ENCODE data around the gene GAR1.
"Not testable (repeated sequence)": the region's sequence is repeated elsewhere in the genome, so short reads cannot be mapped to it uniquely, and the experiment has no call there.

GAR1 gene

DNA sequence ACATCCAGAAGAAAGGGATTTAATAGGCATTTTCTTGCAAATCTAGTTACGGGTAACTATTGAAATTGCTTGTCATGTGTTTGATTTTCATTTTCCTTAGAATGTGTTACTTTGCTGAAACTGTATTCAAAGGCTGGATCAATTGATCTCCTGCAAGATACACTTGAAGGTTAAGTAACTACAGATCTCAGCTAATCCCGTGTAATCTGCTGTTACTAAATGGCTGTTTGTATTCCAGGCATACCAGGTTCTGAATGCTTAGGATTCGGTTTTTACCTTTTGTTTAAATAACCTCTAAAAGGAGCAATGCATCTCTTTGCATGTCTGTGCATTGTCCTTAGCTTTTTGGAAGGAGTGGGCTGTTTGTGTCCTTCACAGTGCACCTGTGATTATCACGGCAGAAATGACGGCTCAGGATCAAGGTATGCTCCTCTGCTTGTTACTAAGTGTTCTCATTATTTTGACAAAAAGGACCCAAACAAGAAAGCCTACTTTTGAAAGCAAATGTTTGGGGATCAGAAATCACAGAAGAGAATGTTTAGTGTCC, 32.4 kb downstream of the GAR1 start, which contains the start of gene LRIT3:
Gene LRIT3, plus strand, starts transcription at position 212 of the 547 bp plus-strand sequence. Its CDS starts 95 bp downstream, at position 307.
- no peak for DNase-seq

DNA sequence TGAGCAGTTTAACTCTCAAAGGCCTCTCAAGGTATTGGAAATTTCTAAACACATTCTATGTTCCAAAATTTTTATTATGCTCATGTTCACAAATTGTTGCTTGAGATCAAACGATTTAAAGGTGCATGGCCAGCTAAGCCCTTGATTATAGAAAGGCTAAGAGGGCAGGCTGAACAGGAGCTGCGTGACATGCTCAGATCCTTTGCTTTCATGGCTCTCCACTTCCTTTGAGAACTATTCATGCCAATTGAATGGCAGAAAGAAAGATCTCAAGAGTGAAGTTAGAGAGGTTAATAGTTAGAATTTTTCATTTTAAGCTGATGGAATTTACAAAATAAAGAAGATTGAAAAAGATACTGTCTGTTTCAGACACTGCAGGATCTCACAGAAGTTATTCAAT, 32.9 kb downstream of the GAR1 start:
- no peak for DNase-seq

DNA sequence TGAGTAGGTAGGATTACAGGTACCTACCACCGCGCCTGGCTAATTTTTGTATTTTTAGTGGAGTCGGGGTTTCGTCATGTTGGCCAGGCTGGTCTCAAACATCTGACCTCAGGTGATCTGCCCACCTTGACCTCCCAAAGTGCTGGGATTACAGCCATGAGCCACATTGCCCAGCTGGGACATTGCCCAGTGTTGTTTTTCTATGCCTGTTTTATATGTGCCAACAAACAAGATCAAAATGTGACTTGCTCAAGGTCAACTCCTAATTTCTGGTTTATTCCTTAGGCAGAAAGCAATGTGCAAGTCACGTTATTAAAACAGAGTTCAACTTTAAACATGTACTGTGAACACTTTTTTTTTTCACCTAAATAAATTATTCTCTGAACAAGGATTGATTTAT, 35.0 kb downstream of the GAR1 start:
- DNase-seq: no peak

GRCh38 chr4:109859426-109860300, 44.1 kb downstream of the GAR1 start:
- DNase-seq: not testable (repeated sequence)

DNA sequence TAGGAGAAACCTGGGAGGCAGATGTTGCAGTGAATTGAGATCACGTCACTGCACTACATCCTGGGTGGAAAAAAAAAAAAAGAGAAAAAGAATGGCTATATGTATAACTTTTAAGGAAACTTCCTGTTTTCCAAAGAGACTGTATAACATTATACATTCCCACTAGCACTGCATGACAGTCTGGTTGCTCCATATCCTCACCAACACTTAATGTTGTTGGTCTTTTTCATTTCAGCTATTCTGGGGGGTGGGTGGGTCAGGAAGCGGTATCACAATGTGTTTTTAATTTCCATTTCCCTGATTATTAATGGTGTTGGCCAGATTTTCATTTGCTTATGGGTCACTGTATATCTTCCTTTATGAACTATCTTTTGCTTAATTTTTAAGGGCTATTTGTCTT, 45.7 kb downstream of the GAR1 start:
- DNase-seq: no peak

- DNase-seq: no peak
These were observed 46.5 kb downstream of the GAR1 start for GRCh38 chr4:109861916-109862511.

- no peak for DNase-seq
These were observed 48.6 kb downstream of the GAR1 start for GRCh38 chr4:109864134-109864533.

DNA sequence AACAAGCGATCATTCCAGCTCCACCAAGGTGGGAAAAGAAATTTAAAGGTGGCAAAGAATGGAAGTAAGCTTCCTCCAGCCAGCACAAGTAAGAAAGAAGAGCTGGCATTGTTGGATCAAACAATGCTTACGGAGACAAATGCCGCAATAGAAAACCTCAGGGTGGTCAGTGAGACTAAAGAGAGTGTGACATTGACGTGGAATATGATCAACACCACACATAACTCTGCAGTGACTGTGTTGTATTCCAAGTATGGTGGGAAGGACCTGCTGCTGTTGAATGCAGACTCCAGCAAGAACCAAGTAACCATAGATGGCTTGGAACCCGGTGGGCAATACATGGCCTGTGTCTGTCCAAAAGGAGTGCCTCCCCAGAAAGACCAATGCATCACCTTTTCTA, 54.5 kb downstream of the GAR1 start:
- DNase-seq: no peak

DNA sequence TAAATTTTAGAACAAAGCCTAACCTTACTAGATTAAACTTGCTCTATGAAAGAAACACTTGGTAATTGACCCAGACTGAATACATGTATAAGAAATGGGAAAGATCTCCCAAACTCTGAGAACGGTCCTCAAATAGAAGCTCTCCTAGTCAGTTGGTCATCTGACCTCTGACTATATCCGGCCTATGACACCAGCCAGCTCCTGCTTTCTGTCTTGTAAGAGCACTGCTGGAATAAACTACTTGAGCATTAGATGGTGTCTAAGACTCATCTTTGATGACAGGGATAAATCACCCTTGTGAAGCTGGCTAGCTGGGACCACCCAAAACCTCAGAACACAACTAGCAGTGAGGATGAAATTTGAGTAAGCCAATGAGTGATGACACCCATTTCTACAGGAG, 56.5 kb downstream of the GAR1 start:
- DNase-seq: no peak

- no peak for DNase-seq
These were observed 57.5 kb downstream of the GAR1 start for GRCh38 chr4:109872950-109873656.

- DNase-seq: no peak
These were observed 58.4 kb downstream of the GAR1 start for GRCh38 chr4:109873791-109874514.
